Liver (tissue), 3 donors: ENCODE results near the gene SLC11A1.

Source experiments
- EGR1 ChIP-seq, 2 donors: IDR thresholded peaks; 2 replicates each; pipeline ENCODE4 v1.6.1; 2016 to 2018; ENCODE audit warnings: antibody characterized with exemption in 2 of 2, low read depth in 2 of 2
- GABPA ChIP-seq, 2 donors: IDR thresholded peaks in 1 of 2; conservative IDR thresholded peaks in 1 of 2; 2 replicates each; pipeline ENCODE4 v1.6.1; 2016; ENCODE audit warnings: antibody characterized with exemption in 2 of 2, mild to moderate bottlenecking in 1 of 2, moderate library complexity in 1 of 2
- HNF4G ChIP-seq: IDR thresholded peaks from 2 replicates; pipeline ENCODE4 v1.6.1; 2016; ENCODE audit warnings: antibody characterized with exemption
- JUND ChIP-seq, 2 donors: IDR thresholded peaks; 2 replicates each; pipeline ENCODE4 v1.6.1; 2016; ENCODE audit warnings: antibody characterized with exemption in 2 of 2
- NR2F2 ChIP-seq: IDR thresholded peaks from 2 replicates; pipeline ENCODE4 v1.6.1; 2016; ENCODE audit warnings: antibody characterized with exemption
- RAD21 ChIP-seq, 2 donors: IDR thresholded peaks; 2 replicates each; pipeline ENCODE4 v1.6.1; 2016; ENCODE audit warnings: antibody characterized with exemption in 2 of 2, mild to moderate bottlenecking in 2 of 2
- RXRA ChIP-seq, 2 donors: IDR thresholded peaks; 2 replicates each; pipeline ENCODE4 v1.6.1; 2017 to 2018; ENCODE audit warnings: antibody characterized with exemption in 2 of 2, mild to moderate bottlenecking in 1 of 2
- TAF1 ChIP-seq: conservative IDR thresholded peaks from 2 replicates; pipeline ENCODE4 v1.6.1; 2016; ENCODE audit warnings: antibody characterized with exemption, mild to moderate bottlenecking
- YY1 ChIP-seq: IDR thresholded peaks from 2 replicates; pipeline ENCODE4 v1.6.1; 2016; ENCODE audit warnings: antibody characterized with exemption, mild to moderate bottlenecking
- TF ChIP-seq, protein P1 (sequence below): fragments of 150-350 bp; IDR thresholded peaks from 2 replicates; pipeline ENCODE4 v1.5.1; 2017; ENCODE audit warnings: improper control_type of control experiment, low read depth, low read length; ENCODE audit not compliant: missing input control
- TF ChIP-seq, protein P2 (sequence below): IDR thresholded peaks from 2 replicates; pipeline ENCODE4 v1.6.1; 2016; ENCODE audit warnings: antibody characterized with exemption, mild to moderate bottlenecking
- TF ChIP-seq, protein P3 (sequence below): IDR thresholded peaks from 2 replicates; pipeline ENCODE4 v1.6.1; 2016; ENCODE audit warnings: antibody characterized with exemption
- TF ChIP-seq, protein P4 (sequence below): IDR thresholded peaks from 2 replicates; pipeline ENCODE4 v1.6.1; 2016; ENCODE audit warnings: antibody characterized with exemption
- TF ChIP-seq, protein P5 (sequence below): IDR thresholded peaks from 2 replicates; pipeline ENCODE4 v1.6.1; 2016; ENCODE audit warnings: antibody characterized with exemption
- donor health status: healthy.
- donor health status: healthy.

DNA sequence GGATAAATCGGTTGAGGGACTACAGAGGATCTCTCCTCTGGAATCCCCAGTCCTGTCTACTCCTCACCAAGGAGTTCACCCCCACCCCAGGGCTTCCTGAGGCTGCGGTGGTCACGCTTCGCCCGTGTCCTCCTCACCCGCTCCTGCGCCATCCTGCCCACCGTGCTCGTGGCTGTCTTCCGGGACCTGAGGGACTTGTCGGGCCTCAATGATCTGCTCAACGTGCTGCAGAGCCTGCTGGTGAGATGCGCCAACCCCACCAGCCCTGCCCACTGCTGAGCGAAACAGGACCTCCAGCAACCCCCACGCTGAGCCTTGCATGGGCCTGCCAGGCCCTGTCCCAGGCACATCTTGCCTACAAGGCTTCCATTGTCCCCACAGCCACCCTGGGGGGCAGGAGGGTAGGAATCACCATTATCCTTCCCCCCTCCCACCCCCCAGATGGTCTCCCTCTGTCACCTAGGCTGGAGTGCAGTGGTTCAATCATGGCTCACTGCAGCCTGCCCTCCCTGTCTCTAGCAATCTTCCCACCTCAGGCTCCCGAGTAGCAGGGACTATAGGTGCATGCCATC lies 10.9 kb downstream of the SLC11A1 start:
- TF ChIP-seq, protein P1, sequence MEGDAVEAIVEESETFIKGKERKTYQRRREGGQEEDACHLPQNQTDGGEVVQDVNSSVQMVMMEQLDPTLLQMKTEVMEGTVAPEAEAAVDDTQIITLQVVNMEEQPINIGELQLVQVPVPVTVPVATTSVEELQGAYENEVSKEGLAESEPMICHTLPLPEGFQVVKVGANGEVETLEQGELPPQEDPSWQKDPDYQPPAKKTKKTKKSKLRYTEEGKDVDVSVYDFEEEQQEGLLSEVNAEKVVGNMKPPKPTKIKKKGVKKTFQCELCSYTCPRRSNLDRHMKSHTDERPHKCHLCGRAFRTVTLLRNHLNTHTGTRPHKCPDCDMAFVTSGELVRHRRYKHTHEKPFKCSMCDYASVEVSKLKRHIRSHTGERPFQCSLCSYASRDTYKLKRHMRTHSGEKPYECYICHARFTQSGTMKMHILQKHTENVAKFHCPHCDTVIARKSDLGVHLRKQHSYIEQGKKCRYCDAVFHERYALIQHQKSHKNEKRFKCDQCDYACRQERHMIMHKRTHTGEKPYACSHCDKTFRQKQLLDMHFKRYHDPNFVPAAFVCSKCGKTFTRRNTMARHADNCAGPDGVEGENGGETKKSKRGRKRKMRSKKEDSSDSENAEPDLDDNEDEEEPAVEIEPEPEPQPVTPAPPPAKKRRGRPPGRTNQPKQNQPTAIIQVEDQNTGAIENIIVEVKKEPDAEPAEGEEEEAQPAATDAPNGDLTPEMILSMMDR = no peak
- no peak for TF ChIP-seq TAF1
- no peak for TF ChIP-seq RAD21 (IDR thresholded peaks at IDR 0.05)
- TF ChIP-seq HNF4G = no peak
- no peak for TF ChIP-seq GABPA (IDR thresholded peaks at IDR 0.05 in 1 of 2, conservative IDR thresholded peaks at IDR 0.05 in 1 of 2)
- no peak for TF ChIP-seq RXRA (IDR thresholded peaks at IDR 0.05)
- TF ChIP-seq, protein P2, sequence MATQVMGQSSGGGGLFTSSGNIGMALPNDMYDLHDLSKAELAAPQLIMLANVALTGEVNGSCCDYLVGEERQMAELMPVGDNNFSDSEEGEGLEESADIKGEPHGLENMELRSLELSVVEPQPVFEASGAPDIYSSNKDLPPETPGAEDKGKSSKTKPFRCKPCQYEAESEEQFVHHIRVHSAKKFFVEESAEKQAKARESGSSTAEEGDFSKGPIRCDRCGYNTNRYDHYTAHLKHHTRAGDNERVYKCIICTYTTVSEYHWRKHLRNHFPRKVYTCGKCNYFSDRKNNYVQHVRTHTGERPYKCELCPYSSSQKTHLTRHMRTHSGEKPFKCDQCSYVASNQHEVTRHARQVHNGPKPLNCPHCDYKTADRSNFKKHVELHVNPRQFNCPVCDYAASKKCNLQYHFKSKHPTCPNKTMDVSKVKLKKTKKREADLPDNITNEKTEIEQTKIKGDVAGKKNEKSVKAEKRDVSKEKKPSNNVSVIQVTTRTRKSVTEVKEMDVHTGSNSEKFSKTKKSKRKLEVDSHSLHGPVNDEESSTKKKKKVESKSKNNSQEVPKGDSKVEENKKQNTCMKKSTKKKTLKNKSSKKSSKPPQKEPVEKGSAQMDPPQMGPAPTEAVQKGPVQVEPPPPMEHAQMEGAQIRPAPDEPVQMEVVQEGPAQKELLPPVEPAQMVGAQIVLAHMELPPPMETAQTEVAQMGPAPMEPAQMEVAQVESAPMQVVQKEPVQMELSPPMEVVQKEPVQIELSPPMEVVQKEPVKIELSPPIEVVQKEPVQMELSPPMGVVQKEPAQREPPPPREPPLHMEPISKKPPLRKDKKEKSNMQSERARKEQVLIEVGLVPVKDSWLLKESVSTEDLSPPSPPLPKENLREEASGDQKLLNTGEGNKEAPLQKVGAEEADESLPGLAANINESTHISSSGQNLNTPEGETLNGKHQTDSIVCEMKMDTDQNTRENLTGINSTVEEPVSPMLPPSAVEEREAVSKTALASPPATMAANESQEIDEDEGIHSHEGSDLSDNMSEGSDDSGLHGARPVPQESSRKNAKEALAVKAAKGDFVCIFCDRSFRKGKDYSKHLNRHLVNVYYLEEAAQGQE = no peak
- no peak for TF ChIP-seq YY1
- no peak for TF ChIP-seq JUND (IDR thresholded peaks at IDR 0.05)
- TF ChIP-seq, protein P3, sequence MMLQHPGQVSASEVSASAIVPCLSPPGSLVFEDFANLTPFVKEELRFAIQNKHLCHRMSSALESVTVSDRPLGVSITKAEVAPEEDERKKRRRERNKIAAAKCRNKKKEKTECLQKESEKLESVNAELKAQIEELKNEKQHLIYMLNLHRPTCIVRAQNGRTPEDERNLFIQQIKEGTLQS = no peak
- TF ChIP-seq, protein P4, sequence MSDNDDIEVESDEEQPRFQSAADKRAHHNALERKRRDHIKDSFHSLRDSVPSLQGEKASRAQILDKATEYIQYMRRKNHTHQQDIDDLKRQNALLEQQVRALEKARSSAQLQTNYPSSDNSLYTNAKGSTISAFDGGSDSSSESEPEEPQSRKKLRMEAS = no peak
- no peak for TF ChIP-seq NR2F2
- TF ChIP-seq EGR1 (IDR thresholded peaks at IDR 0.05; ENCODE audit: low read depth in 2 of 2) = no peak
- TF ChIP-seq, protein P5, sequence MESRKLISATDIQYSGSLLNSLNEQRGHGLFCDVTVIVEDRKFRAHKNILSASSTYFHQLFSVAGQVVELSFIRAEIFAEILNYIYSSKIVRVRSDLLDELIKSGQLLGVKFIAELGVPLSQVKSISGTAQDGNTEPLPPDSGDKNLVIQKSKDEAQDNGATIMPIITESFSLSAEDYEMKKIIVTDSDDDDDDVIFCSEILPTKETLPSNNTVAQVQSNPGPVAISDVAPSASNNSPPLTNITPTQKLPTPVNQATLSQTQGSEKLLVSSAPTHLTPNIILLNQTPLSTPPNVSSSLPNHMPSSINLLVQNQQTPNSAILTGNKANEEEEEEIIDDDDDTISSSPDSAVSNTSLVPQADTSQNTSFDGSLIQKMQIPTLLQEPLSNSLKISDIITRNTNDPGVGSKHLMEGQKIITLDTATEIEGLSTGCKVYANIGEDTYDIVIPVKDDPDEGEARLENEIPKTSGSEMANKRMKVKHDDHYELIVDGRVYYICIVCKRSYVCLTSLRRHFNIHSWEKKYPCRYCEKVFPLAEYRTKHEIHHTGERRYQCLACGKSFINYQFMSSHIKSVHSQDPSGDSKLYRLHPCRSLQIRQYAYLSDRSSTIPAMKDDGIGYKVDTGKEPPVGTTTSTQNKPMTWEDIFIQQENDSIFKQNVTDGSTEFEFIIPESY = no peak
